Cardiac muscle cell (in vitro differentiated cells and primary cell): ENCODE data around the gene CCDC183. TPM values are rescaled to one million over a fixed set of nuclear protein-coding genes. Genes with fewer than 3 reads are reported as not detected.
A peak's percentile ranks its signal among the peaks of the same experiment; 100 is the strongest.

ENCODE experiments used
- DNase-seq, 2 donors: peaks; one replicate each; pipeline versions ENCODE4 v3.0.0 to v3.0.0-alpha.2; 2010 to 2017; ENCODE audit warnings: low read depth in 1 of 2, low spot score in 1 of 2
- H3K27ac ChIP-seq: fragments of 200-600 bp; sonication (generic); 2 replicates; pipeline ENCODE4 v1.5.1; 2016
- H3K27me3 ChIP-seq: fragments of 200-600 bp; sonication (generic); 2 replicates; pipeline ENCODE4 v1.6.0; 2016; ENCODE audit warnings: control low read depth
- H3K36me3 ChIP-seq: fragments of 200-600 bp; sonication (generic); 2 replicates; pipeline ENCODE4 v1.5.1; 2016; ENCODE audit warnings: control low read depth
- H3K4me1 ChIP-seq: fragments of 200-600 bp; sonication (generic); 2 replicates; pipeline ENCODE4 v1.8.1; 2017; ENCODE audit warnings: low read depth, mild to moderate bottlenecking, mixed run types
- H3K4me3 ChIP-seq: fragments of 200-600 bp; sonication (generic); 2 replicates; pipeline ENCODE4 v1.5.1; 2016; ENCODE audit warnings: mild to moderate bottlenecking
- H3K9me3 ChIP-seq: fragments of 200-600 bp; sonication (generic); 2 replicates; pipeline ENCODE4 v1.5.1; 2017; ENCODE audit warnings: low read depth, mild to moderate bottlenecking, control low read depth
- polyA plus RNA-seq: library from polyadenylated mRNA; unstranded; fragments of >200 nt; fragmentation: Nextera tagmentation; extraction: Ambion mirVana; gene quantifications from 2 replicates; pipeline ENCODE4 v1.2.1, GENCODE V29; 2016
- total RNA-seq: library from RNA; depleted of rRNA; stranded (reverse); fragments of >200 nt; gene quantifications from 2 replicates; pipeline ENCODE4 v1.2.3, GENCODE V29; 2016
- TF ChIP-seq, protein P1 (sequence below): IDR thresholded peaks from 2 replicates; pipeline ENCODE4 v1.5.1; 2012; ENCODE audit warnings: low read depth, mild to moderate bottlenecking, low read length

CCDC183 gene
- total and polyA plus RNA-seq, 2 experiments from 2014 or later, result 43.1 to 49.3 TPM

DNA sequence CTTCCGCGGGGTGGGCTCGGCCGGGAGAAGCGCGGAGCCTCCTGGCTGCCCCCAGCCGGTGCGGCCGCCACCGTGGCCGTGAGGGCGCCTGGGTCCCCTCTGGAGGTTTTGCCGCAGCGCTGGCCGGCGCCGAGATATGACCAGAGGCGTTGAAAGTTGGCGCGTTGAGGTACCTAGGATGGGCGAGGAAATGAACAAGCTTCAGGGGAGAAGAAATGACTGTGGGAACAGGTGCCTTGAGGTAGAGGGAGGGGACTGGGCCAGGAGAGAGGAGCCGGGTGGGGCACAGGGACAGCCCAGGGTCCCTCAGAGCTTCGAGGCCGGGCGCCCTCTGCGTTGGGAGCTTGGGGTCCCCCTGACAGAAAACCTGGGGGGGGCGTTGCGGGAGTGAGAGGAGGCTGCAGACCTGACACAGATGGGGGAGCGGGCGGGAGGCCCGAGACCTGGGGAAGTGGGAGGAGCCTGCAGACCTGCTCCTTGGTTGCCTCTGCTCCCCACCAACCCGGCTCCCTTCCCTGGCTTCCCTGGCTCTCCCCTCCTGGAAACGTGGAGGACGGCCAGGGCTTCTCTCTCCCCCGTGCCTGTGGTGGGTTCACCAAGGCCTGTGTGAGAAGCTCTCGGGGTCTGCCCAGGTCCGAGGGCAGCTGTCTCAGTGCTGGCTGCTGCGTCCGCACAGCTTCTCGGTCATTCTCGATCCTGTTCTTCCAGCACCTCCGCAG is 25.8 kb downstream of the CCDC183 start:
- Histone ChIP-seq H3K4me1 (peaks cover 3% of the 10 kb centered on the region), H3K27me3 (no peaks in the 10 kb centered on the region), H3K4me3 (no peak overlapping the region), H3K27ac (peak overlapping the region; percentile 45), H3K9me3 (no peaks in the 10 kb centered on the region), H3K36me3 (peaks cover 15% of the 10 kb centered on the region)
- no peak for DNase-seq
- TF ChIP-seq, protein P1, sequence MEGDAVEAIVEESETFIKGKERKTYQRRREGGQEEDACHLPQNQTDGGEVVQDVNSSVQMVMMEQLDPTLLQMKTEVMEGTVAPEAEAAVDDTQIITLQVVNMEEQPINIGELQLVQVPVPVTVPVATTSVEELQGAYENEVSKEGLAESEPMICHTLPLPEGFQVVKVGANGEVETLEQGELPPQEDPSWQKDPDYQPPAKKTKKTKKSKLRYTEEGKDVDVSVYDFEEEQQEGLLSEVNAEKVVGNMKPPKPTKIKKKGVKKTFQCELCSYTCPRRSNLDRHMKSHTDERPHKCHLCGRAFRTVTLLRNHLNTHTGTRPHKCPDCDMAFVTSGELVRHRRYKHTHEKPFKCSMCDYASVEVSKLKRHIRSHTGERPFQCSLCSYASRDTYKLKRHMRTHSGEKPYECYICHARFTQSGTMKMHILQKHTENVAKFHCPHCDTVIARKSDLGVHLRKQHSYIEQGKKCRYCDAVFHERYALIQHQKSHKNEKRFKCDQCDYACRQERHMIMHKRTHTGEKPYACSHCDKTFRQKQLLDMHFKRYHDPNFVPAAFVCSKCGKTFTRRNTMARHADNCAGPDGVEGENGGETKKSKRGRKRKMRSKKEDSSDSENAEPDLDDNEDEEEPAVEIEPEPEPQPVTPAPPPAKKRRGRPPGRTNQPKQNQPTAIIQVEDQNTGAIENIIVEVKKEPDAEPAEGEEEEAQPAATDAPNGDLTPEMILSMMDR, result no peak

DNA sequence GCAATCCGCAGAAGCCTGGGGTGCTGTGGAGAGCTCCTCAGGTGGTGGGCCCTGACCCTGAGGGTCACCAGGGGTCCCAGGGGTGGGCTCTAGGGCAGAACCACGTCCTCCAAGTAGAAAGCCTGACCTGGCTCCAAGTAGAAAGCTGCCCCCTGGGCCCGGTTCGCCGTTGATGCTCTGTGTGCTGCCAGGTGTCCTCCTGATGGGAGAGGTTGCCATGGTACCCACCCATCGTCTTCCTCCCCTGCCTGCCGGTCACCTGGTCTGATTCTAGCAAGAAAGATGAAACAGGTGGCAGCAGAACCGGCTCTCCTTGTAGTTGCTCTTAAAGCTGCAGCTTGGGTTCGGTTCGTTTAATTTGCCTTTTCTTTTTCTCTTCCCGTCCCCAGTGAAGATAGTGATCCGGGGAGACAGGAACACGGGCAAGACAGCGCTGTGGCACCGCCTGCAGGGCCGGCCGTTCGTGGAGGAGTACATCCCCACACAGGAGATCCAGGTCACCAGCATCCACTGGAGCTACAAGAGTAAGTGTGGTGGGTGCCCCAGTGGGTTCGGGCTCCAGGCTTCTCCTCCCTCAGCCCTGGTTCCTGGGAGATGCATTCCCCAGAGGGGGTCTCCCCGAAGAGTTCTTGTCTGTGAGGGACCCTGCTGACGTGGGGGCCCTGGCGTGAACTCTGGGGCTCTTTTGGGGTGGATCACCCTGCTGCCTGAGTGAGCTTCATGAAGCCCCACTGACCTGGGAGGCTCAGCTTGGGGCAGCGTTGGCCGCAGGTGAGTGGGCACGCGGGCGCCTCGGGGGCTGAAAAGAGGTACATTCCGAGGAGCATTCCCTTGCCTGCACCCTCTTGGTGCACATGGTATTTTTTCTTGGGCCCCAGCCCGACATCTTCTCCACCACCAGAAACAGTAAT is 27.3 kb downstream of the CCDC183 start:
- H3K27ac ChIP-seq, result no peak overlapping the region
- H3K4me1 ChIP-seq, result peaks cover 3% of the 10 kb centered on the region
- H3K36me3 ChIP-seq, result peaks cover 16% of the 10 kb centered on the region
- H3K4me3 ChIP-seq, result no peak overlapping the region
- no peak for DNase-seq
- no peaks in the 10 kb centered on the region for H3K27me3 ChIP-seq
- TF ChIP-seq, protein P1, result no peak
- H3K9me3 ChIP-seq, result no peaks in the 10 kb centered on the region

DNA sequence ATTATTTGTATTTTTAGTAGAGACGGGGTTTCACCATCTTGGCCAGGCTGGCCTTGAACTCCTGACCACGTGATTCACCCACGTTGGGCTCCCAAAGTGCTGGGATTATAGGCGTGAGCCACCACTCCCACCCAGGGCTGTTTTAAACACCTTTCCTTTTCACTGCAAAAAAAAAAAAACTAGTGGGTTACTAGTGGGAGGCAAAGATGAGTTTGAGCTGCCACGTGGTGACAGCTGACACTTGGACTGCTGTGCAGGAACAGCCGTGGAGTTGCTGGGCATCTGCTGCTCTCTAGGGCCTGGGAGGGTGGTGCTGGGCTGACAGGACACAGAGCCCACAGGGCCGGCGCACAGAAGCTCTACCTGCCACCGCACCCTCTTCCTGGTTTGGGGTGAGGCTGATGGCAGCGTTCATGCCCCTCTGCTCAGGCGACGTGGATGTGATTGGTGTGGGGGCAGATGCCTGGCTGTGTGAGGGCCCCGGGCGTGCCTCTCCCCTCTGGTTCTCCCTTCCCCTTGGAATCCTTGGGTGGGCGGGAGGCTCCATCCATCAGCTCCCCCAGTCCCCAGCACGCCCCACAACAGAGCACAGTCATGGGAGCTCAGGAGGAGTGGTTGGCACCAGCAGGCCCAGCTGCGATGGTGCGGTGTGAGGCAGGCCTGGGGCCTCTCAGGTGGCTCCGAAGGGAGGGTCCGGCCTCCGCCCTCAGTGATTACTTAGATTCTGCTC is 28.5 kb downstream of the CCDC183 start:
- TF ChIP-seq, protein P1, result no peak
- peaks cover 3% of the 10 kb centered on the region for H3K4me1 ChIP-seq
- H3K9me3 ChIP-seq, result no peaks in the 10 kb centered on the region
- no peak overlapping the region for H3K27ac ChIP-seq
- H3K36me3 ChIP-seq, result peaks cover 18% of the 10 kb centered on the region
- no peaks in the 10 kb centered on the region for H3K27me3 ChIP-seq
- H3K4me3 ChIP-seq, result no peak overlapping the region
- no peak for DNase-seq

DNA sequence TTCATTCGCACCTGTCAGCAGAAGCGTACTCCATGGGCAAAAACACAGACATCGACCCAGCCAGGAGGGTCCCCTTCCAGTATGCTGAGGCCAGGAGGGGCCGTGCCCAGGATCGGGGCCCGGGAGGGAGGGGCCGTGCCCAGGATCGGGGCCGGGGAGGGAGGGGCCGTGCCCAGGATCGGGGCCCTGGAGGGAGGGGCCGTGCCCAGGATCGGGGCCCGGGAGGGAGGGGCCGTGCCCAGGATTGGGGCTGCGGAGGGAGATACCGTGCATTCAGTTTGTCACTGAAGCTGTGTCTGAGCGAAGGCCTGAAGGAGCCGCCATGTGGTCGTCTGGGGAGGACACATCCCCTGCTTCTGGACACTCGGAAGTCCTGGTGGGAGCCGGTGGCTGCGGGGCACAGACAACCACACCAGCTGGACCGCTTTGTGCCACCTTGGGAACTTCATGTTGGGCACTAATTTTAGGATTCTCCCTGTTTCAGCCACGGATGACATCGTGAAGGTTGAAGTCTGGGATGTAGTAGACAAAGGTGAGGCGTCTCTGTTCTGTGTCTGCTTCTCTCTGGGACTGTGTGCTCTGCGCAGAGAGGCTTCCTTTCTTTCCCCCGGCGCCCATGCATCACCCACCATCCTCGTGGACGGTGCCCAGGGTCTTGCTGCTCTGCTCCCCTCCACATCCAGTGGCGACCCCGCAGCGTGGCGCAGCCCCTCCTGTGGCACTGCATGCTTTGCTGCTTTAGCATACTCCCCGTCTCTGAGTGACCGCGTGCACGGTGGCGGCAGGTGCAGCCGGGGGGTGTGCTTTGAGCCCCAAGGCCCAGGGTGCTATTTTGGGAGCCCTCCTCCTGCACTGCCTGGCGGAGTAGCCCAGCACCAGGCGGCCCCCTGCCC is 29.4 kb downstream of the CCDC183 start:
- no peaks in the 10 kb centered on the region for H3K9me3 ChIP-seq
- no peak overlapping the region for H3K27ac ChIP-seq
- H3K27me3 ChIP-seq, result no peaks in the 10 kb centered on the region
- H3K36me3 ChIP-seq, result peaks cover 24% of the 10 kb centered on the region
- TF ChIP-seq, protein P1, result no peak
- DNase-seq, result no peak
- H3K4me1 ChIP-seq, result peaks cover 3% of the 10 kb centered on the region
- H3K4me3 ChIP-seq, result no peak overlapping the region

DNA sequence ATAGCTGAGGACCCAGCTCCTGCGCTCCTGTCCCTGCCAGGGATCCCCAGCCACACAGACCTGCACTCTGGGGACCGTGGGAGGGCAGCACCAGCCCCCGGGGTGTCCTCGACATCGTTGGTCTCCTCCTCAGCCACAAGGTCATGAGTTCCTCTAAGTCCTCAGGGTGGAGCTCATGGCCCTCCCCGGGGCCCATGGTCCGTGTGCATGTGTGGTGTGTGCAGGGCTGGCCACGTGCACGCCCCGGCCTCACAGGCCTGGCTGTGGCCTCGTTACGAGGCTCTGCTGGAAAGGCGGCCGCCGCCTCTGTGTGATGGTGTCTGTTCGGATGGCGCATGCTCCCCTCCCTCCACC is 30.0 kb downstream of the CCDC183 start:
- no peak overlapping the region for H3K4me3 ChIP-seq
- H3K27me3 ChIP-seq, result no peaks in the 10 kb centered on the region
- no peak overlapping the region for H3K27ac ChIP-seq
- no peak for DNase-seq
- H3K9me3 ChIP-seq, result no peaks in the 10 kb centered on the region
- H3K4me1 ChIP-seq, result peaks cover 3% of the 10 kb centered on the region
- TF ChIP-seq, protein P1, result no peak
- peaks cover 30% of the 10 kb centered on the region for H3K36me3 ChIP-seq
